HL-60 (cell line): Measurements from ENCODE around the gene PTPRN2.

ENCODE experiments used
- DNase-seq, 2 experiments: peaks; one replicate each; pipeline ENCODE4 v3.0.0-alpha.2; 2010 to 2020; ENCODE audit warnings: low read depth in 1 of 2, low spot score in 1 of 2
- H3K27ac ChIP-seq: fragments of 250-450 bp; sonication (Bioruptor Pico); replicated peaks from 2 replicates; pipeline ENCODE4 v1.5.1; 2020; ENCODE audit warnings: mild to moderate bottlenecking, moderate library complexity
- H3K27me3 ChIP-seq: fragments of 250-450 bp; sonication (Bioruptor Pico); 2 replicates; pipeline ENCODE4 v1.5.1; 2021; ENCODE audit warnings: mild to moderate bottlenecking, moderate library complexity; ENCODE audit not compliant: insufficient read depth, poor library complexity, severe bottlenecking
- H3K4me3 ChIP-seq: replicated peaks from 2 replicates; pipeline ENCODE4 v1.5.1; 2011; ENCODE audit warnings: mild to moderate bottlenecking, control low read depth, low read length; ENCODE audit not compliant: insufficient read depth
- GABPA ChIP-seq: IDR thresholded peaks from 2 replicates; pipeline ENCODE4 v1.6.1; 2012; ENCODE audit warnings: low read depth
- POLR2AphosphoS5 ChIP-seq: IDR thresholded peaks from 2 replicates; pipeline ENCODE4 v1.6.1; 2012; ENCODE audit warnings: low read depth
- SPI1 ChIP-seq: IDR thresholded peaks from 2 replicates; pipeline ENCODE4 v1.6.1; 2012; ENCODE audit warnings: low read depth, mild to moderate bottlenecking, borderline replicate concordance
- TF ChIP-seq, protein P1 (sequence below): IDR thresholded peaks from one replicate; pipeline ENCODE4 v1.5.1; 2011; ENCODE audit warnings: low read length, control low read depth, inconsistent platforms; ENCODE audit not compliant: insufficient read depth
- TF ChIP-seq, protein P2 (sequence below): IDR thresholded peaks from 2 replicates; pipeline ENCODE4 v1.6.1; 2012; ENCODE audit warnings: low read depth; ENCODE audit not compliant: insufficient replicate concordance

Gene PTPRN2

DNA sequence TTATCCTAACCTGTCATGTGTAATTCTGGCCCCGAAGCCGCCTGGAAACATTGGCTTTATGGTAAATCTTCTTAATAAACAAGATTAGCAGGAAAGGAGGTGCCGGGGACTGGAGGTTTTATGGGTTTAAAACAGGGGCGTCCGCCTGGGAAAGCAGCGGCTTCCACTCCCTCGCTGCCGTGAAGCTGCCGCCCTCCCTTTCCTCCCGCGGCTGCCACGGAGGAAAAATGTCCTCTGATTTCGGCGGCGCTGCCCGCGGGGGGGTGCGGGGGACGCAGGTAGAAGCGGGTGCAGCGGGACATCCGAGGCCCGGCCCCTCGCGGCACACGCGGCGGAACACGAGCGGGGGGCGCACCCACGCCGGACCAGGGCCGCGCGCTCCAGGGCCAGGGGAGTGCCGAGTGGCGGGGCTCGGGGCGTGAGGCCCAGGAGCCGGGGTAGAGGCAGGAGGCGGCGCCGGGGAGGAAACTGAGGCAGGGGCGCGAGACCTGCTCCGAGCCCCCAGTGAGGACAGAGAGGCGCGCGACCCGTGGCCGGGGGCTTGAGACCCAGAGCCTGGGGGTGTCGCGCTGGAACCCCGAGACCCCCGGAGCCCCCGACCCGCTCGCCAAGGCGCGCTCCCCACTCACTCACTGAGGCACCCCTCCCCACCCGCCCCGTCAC lies 993 bp downstream of the PTPRN2 start:
- Histone ChIP-seq H3K27me3 (peaks cover 25% of the 10 kb centered on the region), H3K27ac (no peak overlapping the region), H3K4me3 (no peak overlapping the region)
- TF ChIP-seq, protein P1, sequence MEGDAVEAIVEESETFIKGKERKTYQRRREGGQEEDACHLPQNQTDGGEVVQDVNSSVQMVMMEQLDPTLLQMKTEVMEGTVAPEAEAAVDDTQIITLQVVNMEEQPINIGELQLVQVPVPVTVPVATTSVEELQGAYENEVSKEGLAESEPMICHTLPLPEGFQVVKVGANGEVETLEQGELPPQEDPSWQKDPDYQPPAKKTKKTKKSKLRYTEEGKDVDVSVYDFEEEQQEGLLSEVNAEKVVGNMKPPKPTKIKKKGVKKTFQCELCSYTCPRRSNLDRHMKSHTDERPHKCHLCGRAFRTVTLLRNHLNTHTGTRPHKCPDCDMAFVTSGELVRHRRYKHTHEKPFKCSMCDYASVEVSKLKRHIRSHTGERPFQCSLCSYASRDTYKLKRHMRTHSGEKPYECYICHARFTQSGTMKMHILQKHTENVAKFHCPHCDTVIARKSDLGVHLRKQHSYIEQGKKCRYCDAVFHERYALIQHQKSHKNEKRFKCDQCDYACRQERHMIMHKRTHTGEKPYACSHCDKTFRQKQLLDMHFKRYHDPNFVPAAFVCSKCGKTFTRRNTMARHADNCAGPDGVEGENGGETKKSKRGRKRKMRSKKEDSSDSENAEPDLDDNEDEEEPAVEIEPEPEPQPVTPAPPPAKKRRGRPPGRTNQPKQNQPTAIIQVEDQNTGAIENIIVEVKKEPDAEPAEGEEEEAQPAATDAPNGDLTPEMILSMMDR: no peak
- TF ChIP-seq, protein P2, sequence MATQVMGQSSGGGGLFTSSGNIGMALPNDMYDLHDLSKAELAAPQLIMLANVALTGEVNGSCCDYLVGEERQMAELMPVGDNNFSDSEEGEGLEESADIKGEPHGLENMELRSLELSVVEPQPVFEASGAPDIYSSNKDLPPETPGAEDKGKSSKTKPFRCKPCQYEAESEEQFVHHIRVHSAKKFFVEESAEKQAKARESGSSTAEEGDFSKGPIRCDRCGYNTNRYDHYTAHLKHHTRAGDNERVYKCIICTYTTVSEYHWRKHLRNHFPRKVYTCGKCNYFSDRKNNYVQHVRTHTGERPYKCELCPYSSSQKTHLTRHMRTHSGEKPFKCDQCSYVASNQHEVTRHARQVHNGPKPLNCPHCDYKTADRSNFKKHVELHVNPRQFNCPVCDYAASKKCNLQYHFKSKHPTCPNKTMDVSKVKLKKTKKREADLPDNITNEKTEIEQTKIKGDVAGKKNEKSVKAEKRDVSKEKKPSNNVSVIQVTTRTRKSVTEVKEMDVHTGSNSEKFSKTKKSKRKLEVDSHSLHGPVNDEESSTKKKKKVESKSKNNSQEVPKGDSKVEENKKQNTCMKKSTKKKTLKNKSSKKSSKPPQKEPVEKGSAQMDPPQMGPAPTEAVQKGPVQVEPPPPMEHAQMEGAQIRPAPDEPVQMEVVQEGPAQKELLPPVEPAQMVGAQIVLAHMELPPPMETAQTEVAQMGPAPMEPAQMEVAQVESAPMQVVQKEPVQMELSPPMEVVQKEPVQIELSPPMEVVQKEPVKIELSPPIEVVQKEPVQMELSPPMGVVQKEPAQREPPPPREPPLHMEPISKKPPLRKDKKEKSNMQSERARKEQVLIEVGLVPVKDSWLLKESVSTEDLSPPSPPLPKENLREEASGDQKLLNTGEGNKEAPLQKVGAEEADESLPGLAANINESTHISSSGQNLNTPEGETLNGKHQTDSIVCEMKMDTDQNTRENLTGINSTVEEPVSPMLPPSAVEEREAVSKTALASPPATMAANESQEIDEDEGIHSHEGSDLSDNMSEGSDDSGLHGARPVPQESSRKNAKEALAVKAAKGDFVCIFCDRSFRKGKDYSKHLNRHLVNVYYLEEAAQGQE: peak; percentile 22
- no peak for DNase-seq

DNA sequence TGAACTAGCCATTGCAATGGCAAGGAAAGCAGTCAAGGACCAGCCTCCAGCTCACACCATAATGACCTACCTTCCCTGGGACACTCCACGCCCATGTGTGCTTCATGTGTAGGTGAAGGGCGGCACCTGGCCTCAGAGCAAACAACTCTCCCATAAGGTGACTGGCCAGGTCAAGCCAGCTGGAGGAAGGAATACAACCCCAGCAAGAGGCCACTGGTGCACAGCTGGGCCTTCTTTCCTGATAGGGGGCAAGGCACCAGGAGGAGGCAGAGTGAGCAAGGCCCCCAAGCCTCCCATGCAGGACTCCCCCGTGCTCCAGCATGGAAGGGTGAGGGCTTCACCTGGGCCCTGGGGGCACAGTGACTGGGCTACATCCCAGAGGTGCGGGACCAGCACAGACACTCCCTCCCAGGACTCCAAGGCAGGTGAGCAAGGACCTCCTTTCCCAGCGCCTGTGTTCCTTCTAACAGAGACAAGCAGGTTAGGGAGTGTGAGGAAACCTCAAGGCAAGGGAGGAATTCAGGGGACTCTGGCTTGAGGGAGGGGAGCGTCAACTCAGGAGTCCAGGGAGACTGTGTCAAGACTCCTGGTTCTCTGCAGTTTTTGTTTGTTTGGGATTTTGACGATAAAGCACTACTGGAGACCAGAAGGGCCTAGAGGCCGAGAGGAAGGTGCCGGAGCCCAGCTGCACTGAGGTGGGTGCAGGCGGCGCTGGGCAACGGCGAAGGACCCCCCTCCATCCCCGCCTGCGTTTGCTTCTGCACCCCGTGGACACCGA lies 1.7 kb downstream of the PTPRN2 start:
- TF ChIP-seq, protein P1: no peak
- TF ChIP-seq SPI1 (no peak), GABPA (no peak), POLR2AphosphoS5 (no peak)
- TF ChIP-seq, protein P2: no peak
- H3K4me3 ChIP-seq: no peak overlapping the region
- peaks cover 25% of the 10 kb centered on the region for H3K27me3 ChIP-seq
- DNase-seq: no peak
- no peak overlapping the region for H3K27ac ChIP-seq

DNA sequence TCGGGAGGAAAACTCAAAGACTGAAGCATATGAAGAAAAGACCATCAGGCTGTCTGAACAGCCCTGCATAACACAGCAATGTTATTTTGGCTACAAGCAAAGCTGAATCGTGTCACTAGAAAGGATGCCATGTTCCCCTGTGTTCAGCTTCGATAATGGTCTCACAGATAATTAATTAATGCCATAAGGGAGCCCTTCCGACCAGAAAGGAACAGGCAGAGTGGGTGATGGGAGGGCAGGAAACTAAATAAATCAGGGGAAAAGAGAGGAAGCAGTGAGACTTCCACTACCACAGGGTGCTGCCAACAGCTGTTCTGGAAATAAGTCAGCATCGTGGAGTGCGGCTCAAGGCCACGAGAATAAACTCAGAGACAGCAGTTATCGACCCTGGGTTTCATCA lies 3.2 kb downstream of the PTPRN2 start:
- no peak for DNase-seq
- H3K4me3 ChIP-seq: no peak overlapping the region
- no peak overlapping the region for H3K27ac ChIP-seq
- H3K27me3 ChIP-seq: peaks cover 24% of the 10 kb centered on the region
- TF ChIP-seq, protein P2: no peak
- TF ChIP-seq SPI1 (no peak), GABPA (no peak), POLR2AphosphoS5 (no peak)
- TF ChIP-seq, protein P1: no peak
